K562 (cell line): ENCODE results near the gene SPTBN4. TPM values are rescaled to one million over a fixed set of nuclear protein-coding genes. Genes with fewer than 3 reads are reported as not detected.

Experiments
- FOXJ3 ChIP-seq: sonication (generic); formaldehyde crosslinking; IDR thresholded peaks from 2 replicates; pipeline ENCODE4 v1.4.0; 2020; ENCODE audit warnings: mild to moderate bottlenecking, missing genetic modification reagents
- HMBOX1 ChIP-seq: sonication (generic); IDR thresholded peaks from 2 replicates; pipeline ENCODE4 v1.6.1; 2016
- MED1 ChIP-seq: sonication (generic); formaldehyde crosslinking; IDR thresholded peaks from 2 replicates; pipeline ENCODE4 v1.8.1; 2023; ENCODE audit warnings: missing genetic modification reagents, borderline replicate concordance
- NFATC3 ChIP-seq: fragments of 450-650 bp; IDR thresholded peaks from 2 replicates; pipeline ENCODE4 v1.6.1; 2017; ENCODE audit warnings: mild to moderate bottlenecking
- NUFIP1 ChIP-seq: fragments of 450-650 bp; IDR thresholded peaks from 2 replicates; pipeline ENCODE4 v1.6.1; 2018; ENCODE audit not compliant: partially characterized antibody
- PCBP1 ChIP-seq: fragments of 200-400 bp; formaldehyde crosslinking; IDR thresholded peaks from 2 replicates; pipeline ENCODE4 v1.6.1; 2018; ENCODE audit warnings: mild to moderate bottlenecking, low read depth, low read length; ENCODE audit not compliant: poor library complexity, severe bottlenecking
- RUNX1 ChIP-seq: sonication (generic); IDR thresholded peaks from 2 replicates; pipeline ENCODE4 v1.6.1; 2016; ENCODE audit warnings: antibody characterized with exemption, low read depth
- TFAM ChIP-seq: fragments of 250-450 bp; sonication (Bioruptor Pico); conservative IDR thresholded peaks from 2 replicates; pipeline ENCODE4 v1.5.0; 2021; ENCODE audit warnings: mild to moderate bottlenecking, moderate library complexity
- ZBED1 ChIP-seq: IDR thresholded peaks from 2 replicates; pipeline ENCODE4 v1.6.1; 2014
- ZBTB12 ChIP-seq: fragments of 250-450 bp; sonication (Bioruptor Pico); IDR thresholded peaks from 2 replicates; pipeline ENCODE4 v1.4.0; 2020
- ZC3H11A ChIP-seq: IDR thresholded peaks from 2 replicates; pipeline ENCODE4 v1.6.1; 2012; ENCODE audit warnings: low read depth, low read length, improper control_type of control experiment
- ZNF212 ChIP-seq: fragments of 450-650 bp; formaldehyde crosslinking; IDR thresholded peaks from 2 replicates; pipeline ENCODE4 v1.4.0; 2020; ENCODE audit warnings: mild to moderate bottlenecking
- ZNF75A ChIP-seq: fragments of 450-650 bp; formaldehyde crosslinking; IDR thresholded peaks from 2 replicates; pipeline ENCODE4 v1.4.0; 2020; ENCODE audit warnings: mild to moderate bottlenecking
- ZNF778 ChIP-seq: fragments of 450-650 bp; formaldehyde crosslinking; IDR thresholded peaks from 2 replicates; pipeline ENCODE4 v1.4.0; 2020; ENCODE audit warnings: mild to moderate bottlenecking, moderate library complexity
- polyA plus RNA-seq, 8 experiments: library from polyadenylated mRNA; depleted of rRNA in 4 of 8; stranded (reverse) in 5 of 8; unstranded in 3 of 8; fragments of >200 nt; fragmentation: Nextera tagmentation in 2 of 8; fragmentation: Illumina TruSeq in 1 of 8; extraction: Ambion mirVana in 2 of 8; extraction: Trizol in 1 of 8; gene quantifications; 2 replicates each; pipeline versions ENCODE4 v1.2.1 to v1.2.3, GENCODE V29; 2011 to 2014; ENCODE audit warnings: inconsistent platforms in 1 of 8, missing spikeins in 1 of 8
- total RNA-seq, 7 experiments: library from RNA; depleted of rRNA in 6 of 7; stranded (reverse); fragments of >200 nt in 6 of 7; fragmentation: Illumina TruSeq in 2 of 7; extraction: Trizol in 2 of 7; gene quantifications; 2 replicates each; pipeline versions ENCODE4 v1.2.1 to v1.2.3, GENCODE V29; 2011 to 2021; ENCODE audit warnings: low replicate concordance in 1 of 7
- TF ChIP-seq, protein P1 (sequence below): sonication (generic); formaldehyde crosslinking; IDR thresholded peaks from 2 replicates; pipeline ENCODE4 v1.8.0; 2022; ENCODE audit warnings: missing genetic modification reagents, mild to moderate bottlenecking, moderate library complexity, borderline replicate concordance
- TF ChIP-seq, protein P2 (sequence below): fragments of 450-650 bp; IDR thresholded peaks from 2 replicates; pipeline ENCODE4 v1.6.1; 2016; ENCODE audit warnings: low read depth
- TF ChIP-seq, protein P3 (sequence below): sonication (generic); formaldehyde crosslinking; IDR thresholded peaks from 2 replicates; pipeline ENCODE4 v1.8.1; 2023; ENCODE audit warnings: mild to moderate bottlenecking, missing genetic modification reagents

The SPTBN4 gene
- total and polyA plus RNA-seq, 9 of the 15 experiments (the other 6 are each of a cell fraction or from before 2014, with no cell fraction given), result 0.01 to 1.5 (median 0.86) TPM

GRCh38 chr19:40578442-40578908 lies 111.7 kb downstream of the SPTBN4 start (continued):
- TF ChIP-seq, protein P1, sequence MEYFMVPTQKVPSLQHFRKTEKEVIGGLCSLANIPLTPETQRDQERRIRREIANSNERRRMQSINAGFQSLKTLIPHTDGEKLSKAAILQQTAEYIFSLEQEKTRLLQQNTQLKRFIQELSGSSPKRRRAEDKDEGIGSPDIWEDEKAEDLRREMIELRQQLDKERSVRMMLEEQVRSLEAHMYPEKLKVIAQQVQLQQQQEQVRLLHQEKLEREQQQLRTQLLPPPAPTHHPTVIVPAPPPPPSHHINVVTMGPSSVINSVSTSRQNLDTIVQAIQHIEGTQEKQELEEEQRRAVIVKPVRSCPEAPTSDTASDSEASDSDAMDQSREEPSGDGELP, result peak; percentile 52; the same call in 1 of the 2 replicates
- TF ChIP-seq ZC3H11A (no peak), RUNX1 (no peak), ZNF212 (CRISPR knock-in tag) (no peak), MED1 (CRISPR knock-in tag) (no peak), HMBOX1 (no peak), ZNF778 (CRISPR knock-in tag) (no peak), ZBTB12 (CRISPR knock-in tag) (no peak), NUFIP1 (no peak), PCBP1 (no peak), NFATC3 (no peak), FOXJ3 (CRISPR knock-in tag) (no peak), ZBED1 (no peak), TFAM (no peak), ZNF75A (CRISPR knock-in tag) (no peak)
- TF ChIP-seq, protein P2, sequence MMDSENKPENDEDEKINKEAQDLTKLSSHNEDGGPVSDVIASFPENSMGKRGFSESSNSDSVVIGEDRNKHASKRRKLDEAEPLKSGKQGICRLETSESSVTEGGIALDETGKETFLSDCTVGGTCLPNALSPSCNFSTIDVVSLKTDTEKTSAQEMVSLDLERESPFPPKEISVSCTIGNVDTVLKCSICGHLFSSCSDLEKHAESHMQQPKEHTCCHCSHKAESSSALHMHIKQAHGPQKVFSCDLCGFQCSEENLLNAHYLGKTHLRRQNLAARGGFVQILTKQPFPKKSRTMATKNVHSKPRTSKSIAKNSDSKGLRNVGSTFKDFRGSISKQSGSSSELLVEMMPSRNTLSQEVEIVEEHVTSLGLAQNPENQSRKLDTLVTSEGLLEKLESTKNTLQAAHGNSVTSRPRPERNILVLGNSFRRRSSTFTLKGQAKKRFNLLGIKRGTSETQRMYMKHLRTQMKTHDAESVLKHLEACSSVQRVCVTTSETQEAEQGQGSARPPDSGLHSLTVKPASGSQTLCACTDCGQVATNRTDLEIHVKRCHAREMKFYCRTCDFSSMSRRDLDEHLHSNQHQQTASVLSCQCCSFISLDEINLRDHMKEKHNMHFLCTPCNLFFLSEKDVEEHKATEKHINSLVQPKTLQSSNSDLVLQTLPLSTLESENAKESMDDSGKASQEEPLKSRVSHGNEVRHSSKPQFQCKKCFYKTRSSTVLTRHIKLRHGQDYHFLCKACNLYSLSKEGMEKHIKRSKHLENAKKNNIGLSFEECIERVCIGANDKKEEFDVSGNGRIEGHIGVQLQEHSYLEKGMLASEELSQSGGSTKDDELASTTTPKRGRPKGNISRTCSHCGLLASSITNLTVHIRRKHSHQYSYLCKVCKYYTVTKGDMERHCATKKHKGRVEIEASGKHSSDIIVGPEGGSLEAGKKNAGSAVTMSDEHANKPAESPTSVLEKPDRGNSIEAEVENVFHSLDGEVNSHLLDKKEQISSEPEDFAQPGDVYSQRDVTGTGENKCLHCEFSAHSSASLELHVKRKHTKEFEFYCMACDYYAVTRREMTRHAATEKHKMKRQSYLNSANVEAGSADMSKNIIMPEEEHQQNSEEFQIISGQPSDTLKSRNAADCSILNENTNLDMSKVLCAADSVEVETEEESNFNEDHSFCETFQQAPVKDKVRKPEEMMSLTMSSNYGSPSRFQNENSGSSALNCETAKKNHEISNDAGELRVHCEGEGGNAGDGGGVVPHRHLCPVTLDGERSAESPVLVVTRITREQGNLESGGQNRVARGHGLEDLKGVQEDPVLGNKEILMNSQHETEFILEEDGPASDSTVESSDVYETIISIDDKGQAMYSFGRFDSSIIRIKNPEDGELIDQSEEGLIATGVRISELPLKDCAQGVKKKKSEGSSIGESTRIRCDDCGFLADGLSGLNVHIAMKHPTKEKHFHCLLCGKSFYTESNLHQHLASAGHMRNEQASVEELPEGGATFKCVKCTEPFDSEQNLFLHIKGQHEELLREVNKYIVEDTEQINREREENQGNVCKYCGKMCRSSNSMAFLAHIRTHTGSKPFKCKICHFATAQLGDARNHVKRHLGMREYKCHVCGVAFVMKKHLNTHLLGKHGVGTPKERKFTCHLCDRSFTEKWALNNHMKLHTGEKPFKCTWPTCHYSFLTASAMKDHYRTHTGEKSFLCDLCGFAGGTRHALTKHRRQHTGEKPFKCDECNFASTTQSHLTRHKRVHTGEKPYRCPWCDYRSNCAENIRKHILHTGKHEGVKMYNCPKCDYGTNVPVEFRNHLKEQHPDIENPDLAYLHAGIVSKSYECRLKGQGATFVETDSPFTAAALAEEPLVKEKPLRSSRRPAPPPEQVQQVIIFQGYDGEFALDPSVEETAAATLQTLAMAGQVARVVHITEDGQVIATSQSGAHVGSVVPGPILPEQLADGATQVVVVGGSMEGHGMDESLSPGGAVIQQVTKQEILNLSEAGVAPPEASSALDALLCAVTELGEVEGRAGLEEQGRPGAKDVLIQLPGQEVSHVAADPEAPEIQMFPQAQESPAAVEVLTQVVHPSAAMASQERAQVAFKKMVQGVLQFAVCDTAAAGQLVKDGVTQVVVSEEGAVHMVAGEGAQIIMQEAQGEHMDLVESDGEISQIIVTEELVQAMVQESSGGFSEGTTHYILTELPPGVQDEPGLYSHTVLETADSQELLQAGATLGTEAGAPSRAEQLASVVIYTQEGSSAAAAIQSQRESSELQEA, result no peak
- TF ChIP-seq, protein P3, sequence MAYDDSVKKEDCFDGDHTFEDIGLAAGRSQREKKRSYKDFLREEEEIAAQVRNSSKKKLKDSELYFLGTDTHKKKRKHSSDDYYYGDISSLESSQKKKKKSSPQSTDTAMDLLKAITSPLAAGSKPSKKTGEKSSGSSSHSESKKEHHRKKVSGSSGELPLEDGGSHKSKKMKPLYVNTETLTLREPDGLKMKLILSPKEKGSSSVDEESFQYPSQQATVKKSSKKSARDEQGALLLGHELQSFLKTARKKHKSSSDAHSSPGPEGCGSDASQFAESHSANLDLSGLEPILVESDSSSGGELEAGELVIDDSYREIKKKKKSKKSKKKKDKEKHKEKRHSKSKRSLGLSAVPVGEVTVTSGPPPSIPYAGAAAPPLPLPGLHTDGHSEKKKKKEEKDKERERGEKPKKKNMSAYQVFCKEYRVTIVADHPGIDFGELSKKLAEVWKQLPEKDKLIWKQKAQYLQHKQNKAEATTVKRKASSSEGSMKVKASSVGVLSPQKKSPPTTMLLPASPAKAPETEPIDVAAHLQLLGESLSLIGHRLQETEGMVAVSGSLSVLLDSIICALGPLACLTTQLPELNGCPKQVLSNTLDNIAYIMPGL (CRISPR knock-in tag), result no peak
